DLD1 (cell line): Measurements from ENCODE around the gene RHOH.

Experiments
- in situ Hi-C: cut with HindIII; loops from 2 replicates; pipeline ENCODE4 v1.10.0; 2017; ENCODE audit warnings: low sequenced_read_pairs

RHOH gene

DNA sequence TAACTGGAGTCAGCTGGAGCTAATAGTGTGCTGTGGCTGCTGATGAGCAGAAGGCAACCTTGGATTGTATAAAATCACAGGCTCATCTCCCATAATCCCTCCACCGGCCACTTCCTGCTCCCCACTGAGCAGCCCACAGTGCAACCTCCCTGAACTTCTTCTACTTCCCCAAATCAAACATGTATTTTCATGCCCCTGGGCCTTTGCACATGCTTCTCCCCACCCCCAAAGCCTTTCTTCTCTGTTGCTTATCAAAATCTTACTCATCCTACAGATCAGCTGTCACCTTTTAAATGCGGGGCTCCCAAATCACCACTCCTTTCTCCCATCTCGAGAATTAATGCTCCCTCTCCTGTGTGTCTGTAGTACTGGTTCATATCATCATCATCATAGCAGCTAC is 35.8 kb downstream of the RHOH start:
- in situ Hi-C loops = no loop called here

DNA sequence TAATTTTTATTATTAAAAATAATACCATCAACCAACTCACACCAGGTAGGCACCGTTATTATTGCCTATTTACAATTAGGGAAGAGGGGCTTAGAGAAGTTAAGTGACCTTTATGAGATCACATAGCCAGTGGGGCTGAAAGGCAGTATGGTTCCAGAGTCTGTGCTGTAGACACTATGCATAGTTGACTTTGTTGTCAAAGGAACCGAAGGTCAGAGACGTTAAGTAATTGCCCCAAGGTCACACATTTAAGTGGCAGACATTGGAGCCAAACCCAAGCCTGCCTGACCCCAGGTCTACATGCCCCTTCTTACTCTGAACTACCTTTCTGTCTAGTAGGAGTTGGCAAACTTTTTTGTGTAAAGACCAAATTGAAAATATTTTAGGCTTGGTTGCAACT is 36.4 kb downstream of the RHOH start:
- in situ Hi-C loops = no loop called here

DNA sequence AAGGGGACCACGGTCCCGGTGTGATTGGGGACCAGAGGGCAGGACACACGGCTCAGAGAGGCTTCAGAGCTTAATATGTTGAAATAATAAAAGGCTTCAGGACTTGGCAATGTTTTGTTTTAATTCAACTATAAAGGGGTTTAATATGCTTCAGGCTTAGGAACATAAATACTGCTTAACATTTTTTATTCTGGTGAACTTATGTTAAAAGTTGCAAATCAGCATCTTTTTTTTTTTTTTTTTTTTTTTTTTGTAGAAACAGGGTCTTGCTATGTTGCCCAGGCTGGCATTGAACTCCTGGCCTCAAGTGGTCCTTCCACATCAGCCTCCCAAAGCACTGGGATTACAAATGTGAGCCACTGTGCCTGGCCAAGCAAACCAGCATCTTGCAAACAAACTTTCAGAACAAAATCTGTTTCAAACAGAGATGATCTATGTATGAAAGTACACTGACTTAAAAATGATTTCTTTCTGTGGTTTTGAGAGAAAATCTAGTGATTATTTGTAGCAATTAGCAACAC is 37.7 kb downstream of the RHOH start:
- in situ Hi-C loops = no loop called here

DNA sequence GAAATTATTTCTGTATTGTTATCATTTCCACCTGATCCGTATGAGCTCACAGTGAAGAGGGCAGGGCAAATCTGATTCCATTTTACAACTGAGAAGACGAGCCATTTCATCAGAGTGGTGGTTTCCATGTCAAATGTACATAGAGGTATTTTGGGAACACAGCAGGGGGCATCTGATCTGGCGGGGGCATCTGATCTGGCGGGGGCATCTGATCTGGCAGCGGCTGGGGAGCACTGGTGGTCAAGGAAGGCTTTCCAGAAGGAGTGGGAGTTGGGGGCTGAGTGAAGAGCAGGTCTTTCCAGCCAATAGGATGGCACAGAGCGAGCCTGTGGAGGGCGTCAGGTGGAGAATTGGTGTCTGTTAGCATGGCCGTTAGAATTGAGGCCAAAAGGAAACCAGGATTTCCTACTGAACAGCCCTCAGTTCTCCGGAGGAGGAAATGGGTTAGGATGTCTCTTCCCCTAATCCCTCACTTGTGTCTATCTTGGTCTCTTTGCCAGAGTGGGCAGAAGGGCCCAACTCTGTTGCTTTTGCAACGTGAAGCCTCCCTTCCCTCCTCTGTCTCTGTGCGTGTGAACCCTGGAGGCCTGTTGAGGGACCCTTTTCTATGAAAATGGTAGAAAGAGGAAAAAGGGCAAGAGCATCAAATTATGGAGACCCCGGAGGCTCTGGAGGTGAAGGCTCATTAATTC is 41.3 kb downstream of the RHOH start:
- in situ Hi-C loops = no loop called here

DNA sequence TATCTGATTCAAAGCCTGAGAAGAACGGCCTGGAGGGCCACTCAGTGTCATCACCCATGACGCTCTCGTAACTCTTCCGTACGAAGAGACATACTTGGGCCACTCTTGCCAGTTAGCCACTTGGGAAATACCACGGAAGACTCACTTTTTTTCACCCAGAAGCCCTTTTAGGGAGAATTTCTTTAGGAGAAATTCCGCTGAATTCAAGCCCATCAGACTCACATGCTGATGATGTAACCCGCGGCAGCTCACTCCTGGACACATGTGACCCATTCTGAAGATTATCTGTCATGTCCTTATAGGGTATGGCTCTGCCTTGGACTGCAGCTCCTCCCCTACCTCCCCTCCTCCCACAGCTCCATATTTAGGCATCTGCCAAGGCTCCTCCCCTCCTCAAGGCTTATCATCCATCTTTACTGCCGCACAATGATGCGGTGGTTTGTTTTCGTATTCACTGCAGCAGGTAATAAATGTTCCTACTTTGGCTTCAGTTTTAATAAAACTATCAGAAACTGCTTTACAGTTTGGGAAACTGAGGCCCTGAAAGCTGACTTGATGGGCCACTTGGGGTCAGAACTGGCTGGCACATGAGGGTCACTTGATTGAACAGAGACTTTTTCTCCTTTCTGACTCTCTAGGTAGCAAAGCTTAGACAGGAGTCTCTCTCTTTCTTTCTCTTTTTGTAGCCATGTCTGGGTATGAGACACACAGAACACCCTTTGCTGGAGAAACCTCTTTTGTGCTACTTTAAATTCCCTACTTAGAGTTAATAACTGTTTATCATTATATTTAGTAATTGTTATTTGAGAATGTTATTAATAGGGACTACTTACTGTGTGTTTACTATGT is 42.1 kb downstream of the RHOH start:
- in situ Hi-C loops = no loop called here

DNA sequence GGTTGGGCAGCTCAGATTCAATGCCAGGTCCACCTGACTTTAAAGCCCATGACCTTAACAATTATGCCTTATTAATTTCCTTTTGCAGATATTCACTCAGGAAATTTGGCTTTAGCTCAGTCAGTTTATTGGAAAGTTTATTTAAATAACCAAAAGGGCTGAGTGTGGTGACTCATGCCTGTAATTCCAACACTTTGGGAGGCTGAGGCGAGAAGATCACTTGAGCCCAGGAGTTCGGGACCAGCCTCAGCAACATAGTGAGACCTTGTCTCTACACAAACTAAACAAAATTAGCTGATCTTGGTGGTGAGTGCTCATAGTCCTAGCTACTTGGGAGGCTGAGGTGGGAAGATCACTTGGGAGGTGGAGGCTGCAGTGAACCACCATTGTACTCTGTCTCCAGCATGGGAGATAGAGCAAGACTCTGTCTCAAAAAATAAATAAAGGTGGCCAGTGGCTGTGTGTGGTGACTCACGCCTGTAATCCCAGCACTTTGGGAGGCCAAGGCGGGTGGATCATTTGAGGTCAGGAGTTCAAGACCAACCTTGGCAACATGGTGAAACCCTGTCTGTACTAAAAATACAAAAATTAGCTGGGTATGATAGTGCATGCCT is 43.3 kb downstream of the RHOH start:
- in situ Hi-C loops = no loop called here

DNA sequence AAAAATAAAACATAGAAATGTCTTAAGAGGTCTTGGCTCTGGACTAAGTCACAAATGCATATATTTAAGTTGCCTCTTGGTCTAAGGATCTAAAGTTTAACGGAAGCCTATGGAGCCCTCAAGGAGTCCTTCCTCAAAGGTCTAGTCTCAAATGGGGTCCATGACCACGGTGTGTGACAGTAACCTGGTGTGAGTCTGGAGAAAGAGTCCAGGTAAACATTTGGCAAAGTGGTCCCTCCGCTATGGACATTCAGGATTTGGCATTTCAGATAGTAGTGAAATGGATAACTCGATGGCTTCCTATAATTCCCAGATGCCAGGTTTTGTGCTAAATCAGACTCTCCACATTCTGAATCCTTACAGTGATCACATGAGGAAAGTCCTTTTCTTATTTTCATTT is 44.2 kb downstream of the RHOH start:
- in situ Hi-C loops = no loop called here

DNA sequence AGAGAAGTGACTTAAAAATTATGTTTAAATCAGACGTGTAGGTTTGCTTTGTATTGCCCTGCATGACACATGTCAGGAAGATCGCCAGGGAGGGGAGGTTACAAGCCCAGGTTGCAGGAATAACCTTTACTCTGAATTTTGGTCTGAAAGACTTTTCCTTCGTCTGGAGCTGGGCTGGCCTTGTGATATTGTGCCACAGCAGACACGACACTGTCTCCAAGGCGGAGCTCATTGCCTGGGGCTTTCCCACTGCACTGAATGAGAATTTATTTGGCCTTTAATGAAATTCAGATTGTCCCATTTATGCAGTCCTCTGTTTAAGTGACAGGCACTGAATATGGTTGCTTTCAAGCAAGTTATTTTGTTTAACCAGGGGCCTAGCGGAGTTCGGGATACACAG is 45.1 kb downstream of the RHOH start:
- in situ Hi-C loops = no loop called here

DNA sequence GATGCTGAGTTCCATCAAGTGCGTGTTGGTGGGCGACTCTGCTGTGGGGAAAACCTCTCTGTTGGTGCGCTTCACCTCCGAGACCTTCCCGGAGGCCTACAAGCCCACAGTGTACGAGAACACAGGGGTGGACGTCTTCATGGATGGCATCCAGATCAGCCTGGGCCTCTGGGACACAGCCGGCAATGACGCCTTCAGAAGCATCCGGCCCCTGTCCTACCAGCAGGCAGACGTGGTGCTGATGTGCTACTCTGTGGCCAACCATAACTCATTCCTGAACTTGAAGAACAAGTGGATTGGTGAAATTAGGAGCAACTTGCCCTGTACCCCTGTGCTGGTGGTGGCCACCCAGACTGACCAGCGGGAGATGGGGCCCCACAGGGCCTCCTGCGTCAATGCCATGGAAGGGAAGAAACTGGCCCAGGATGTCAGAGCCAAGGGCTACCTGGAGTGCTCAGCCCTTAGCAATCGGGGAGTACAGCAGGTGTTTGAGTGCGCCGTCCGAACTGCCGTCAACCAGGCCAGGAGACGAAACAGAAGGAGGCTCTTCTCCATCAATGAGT is 46.6 kb downstream of the RHOH start:
- in situ Hi-C loops = no loop called here

DNA sequence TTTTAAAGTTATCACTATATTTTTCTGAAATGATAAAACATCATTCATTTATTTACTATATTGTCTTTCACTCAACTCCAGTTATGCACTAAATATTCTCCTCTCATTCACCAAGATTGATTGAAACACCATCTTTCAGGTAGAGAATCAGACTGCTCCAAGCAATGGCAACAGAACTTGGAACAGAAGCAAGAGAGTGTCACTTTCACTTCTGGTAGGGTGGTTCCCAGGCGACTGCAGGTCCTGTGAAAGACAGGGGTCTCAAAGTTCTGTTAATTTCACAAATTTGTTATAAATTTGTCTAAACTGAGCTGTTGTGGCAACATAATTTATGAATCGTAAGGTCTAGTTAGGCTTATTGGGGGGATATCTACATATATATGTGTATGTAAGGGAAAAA is 47.8 kb downstream of the RHOH start:
- in situ Hi-C loops = no loop called here

DNA sequence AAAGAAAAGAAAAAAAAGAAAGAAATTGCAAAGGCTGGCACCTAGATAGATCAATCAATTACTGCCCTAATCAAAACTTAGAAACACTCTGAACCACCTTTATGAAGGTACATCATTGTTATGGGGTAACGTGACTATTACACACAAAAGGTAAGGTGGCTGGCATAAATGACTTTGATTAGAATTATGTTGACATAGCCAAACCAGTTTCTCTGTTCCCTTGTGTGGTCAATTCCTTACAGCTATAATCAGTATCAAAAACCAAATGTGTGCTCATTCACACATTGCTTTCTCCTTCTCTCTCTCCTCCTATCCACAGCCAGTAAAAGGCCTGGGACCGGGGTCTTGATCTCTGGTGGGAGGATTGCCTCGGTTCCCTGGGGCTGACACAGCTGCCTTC is 48.7 kb downstream of the RHOH start:
- in situ Hi-C loops = no loop called here

DNA sequence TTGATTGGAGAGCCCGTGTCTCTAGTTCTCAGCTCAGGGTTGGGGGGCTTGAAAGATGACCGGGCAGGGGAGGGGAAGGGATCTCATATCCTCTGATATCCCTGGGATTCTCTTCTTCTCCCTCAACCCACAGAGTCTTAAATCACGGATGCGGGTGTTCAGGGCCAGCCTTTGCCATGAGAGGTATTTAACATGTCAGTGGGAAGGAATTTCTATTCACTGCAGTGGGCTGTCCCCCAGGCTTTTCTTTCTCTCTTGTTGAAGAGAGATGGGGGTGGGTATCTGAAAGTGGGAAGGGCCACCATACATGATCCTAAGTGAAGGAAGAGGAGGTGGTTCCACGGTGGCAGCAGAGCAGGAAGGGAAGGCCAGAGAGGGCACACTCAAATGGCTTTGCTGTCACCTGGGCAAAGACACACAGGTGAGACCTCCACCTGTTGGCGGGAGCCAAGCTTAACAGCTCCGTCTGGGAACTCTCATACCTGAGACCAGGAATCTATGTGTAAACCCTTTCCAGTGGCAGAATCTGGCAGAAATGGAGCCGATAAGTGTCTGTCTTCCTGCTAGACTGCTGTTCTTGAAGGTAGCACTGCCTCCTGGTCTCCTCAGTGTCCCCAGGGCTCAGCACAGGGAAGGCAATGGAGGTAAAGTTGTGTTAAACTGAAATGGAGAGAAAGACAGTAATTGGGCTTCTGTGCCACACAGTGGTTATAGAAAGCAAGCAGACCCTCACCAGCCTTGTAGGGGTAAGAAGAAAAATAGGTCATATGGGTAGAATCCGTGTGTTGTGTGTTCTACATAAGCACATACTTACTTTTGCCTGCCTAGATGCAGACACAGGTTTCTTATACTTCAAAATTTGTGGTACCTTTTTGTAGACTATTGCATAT is 49.4 kb downstream of the RHOH start:
- in situ Hi-C loops = no loop called here

DNA sequence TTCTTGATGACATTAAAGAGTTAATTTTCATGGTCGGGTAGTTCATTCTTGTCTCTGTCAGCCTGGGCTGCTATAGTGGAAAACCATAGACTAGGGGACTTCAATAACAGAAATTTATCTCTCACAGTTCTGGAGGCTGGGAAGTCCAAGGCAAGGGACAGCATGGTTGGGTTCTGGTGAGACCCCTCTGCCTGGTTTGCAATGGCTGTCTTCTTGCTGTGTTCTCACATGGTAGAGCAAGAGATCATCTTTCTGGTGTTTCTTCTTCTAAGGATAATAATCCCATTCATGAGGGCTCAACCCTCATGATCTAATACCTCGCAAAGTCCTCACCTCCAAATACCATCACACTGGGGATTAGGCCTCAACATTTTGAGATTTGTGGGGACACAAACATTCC is 50.1 kb downstream of the RHOH start:
- in situ Hi-C loops = no loop called here

DNA sequence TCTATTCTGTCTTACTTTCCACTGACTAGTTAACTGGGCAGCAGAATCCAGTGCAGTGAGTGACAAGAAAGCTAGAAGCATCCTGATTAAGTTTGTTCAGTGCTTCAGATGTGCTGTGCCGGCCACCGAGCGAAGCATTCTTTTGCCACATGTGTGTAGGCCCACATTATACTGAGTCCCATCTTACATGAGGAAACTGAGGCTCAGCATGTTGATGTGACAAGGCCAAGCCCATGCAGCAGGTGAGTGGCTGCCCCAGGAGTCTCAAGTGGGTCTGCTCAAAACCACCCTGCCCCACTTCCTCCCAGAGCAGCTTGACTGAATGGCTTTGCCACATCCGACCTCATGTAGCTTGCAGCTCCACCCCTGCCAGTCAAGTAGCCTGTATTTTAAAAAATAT is 50.5 kb downstream of the RHOH start:
- in situ Hi-C loops = no loop called here

DNA sequence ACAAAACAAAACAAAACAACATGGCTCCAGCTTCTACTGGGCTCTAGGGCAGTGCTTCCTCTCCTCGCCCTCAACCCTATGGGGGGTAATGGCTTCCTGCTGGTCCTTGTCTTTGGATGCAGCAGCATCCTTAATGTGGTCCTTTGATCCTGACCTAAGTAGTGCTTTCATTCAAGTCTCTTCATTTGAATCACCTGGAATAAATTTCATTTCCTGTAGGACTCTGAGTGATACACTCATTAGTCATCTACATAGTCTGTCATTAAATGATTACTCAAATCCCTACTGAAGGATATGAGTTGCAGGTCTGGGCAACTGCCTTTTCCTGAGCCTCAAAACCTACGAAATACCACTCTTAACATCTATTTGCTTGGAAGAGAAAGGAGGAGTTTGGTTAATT is 54.5 kb downstream of the RHOH start:
- in situ Hi-C loops = no loop called here

DNA sequence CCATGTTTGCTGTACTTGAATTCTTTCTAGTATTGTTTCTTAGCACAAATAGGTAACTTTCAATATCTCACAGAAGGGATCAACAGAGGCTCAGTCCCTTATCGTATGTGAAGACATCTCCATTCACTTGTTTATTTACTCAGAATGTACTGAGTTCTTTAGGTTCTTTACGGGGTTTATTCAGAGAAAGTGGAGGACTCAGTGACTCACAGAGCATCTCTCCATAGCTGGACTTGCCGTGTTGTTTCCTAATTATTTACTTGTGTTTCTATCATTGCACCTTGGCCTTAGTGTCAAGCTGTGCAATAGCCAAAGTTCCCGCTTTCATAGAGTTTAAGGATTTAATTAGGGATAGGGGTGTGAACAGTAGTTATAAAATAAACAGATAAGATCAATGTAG is 57.1 kb downstream of the RHOH start:
- in situ Hi-C loops = no loop called here

DNA sequence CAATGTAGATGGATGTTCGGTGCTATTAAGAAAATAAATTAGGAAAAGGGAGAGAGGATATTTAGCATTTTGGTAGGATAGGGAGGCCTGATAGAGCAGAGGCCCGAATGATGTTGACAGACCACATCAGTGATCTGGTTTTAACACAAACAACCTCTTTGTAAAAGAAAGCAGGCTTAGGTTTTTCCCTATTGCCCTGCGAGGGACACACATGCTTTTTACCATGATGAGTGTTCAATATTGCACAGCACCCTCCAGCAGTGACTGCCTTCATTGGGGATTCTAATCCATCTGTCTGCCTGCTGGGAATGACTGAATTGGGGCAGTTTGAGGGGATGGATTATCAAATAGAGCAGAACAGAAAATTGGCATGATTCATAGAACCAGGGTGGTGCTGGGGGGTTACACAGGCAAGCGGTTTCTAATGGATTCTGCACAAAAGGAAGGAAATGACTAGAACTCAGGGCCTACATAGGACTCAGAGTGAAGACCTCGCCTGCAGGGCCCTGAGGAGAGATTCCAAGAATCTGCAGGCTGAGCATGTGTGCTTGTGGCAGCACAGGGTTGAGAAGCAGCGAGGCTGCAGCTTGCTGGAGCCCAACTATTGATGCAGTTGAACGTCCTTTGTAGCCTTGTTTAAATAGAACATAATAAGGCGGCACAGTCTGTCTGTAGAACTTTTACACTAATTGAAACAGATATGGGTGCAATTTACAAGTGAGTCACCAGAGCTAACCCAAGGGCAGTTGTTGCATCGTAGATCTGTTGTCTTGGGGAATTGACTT is 58.0 kb downstream of the RHOH start:
- in situ Hi-C loops = no loop called here

DNA sequence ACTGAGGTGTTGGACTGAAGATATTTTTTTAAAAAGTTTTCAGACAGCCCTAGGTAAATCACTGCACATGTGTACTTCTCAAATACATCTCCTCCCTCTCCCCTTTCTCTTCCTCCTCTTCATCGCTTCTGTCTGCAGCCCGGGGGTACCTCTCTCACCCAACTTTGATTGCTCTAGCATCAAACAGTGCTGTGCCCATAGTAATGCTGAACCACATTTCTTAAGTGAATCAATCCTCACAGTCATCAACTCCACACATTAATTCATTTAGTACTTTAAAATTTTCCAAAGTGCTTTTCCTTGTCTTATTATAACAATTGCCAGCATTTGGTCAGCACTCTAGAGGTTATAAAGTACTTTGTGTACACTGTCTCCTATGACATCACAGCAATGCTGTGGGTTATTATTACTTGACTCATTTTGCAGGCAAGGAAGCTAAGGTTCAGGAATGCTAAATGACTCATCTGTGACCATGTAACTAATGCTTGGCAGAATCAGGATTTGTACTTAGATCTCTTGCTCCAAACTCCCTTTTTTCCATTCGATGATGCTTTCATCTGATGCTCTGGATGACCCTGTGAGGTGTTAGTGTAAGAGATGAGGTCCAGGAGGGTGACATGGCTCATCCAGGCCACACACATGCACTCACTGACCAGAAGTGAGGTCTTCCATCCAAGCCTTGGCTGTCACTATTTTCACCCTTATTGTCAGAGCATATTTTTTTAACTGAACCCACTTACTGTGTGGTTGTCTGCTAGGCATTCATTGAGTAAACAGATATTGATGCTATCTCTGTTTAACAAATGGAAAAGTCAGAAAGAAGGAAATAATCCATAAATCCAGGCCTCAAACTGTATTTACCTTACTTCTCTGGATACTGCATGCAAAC is 58.8 kb downstream of the RHOH start:
- in situ Hi-C loops = no loop called here

DNA sequence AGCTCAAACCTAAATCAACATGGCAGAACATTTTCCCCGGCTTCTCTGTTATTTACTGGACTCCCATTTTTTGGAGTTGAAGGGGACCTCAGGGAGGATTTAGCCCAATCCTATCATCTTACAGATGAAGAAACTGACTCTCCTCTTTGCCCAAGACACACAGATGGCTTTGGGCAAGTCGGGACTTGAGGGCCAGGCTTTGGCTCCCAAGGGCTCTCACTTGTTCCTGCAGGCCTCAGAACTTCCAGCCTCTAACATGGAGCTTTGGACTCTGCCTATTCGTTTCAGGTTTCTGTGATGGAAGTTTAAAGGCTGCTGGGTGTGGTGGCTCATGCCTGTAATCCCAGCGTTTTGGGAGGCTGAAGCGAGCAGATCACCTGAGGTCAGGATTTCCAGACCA is 59.5 kb downstream of the RHOH start:
- in situ Hi-C loops = no loop called here
